H1 (cell line): Measurements from ENCODE around the gene MCM5. TPM values are rescaled to one million over a fixed set of nuclear protein-coding genes. Genes with fewer than 3 reads are reported as not detected.

Experiments
- CTCF ChIA-PET: fragments of 300-600 bp; sonication (Branson Sonifier 250); formaldehyde crosslinking; loops from one replicate; lab custom pipeline; 2021; ENCODE audit not compliant: partially characterized antibody; lab: Charles Lee
- POLR2A ChIA-PET: fragments of 300-600 bp; sonication (Branson Sonifier 250); formaldehyde crosslinking; loops from one replicate; lab custom pipeline; 2021; ENCODE audit warnings: inconsistent platforms; ENCODE audit not compliant: partially characterized antibody; lab: Charles Lee
- DNase-seq, 2 experiments: peaks; one replicate each; pipeline versions ENCODE4 v3.0.0 to v3.0.0-alpha.2; 2010 to 2022; ENCODE audit warnings: low spot score in 2 of 2, low read depth in 1 of 2, mixed read lengths in 1 of 2
- FAIRE-seq: peaks from 2 replicates; lab custom pipeline; 2011; peaks lifted over from hg19 to GRCh38; lab: Jason Lieb, UNC
- H2AFZ ChIP-seq: 2 replicates; pipeline ENCODE4 v1.8.1; 2012; ENCODE audit warnings: low read length, inconsistent platforms
- H2AK5ac ChIP-seq: 2 replicates; pipeline ENCODE4 v1.6.1; 2013; ENCODE audit warnings: low read depth, low read length
- H2BK120ac ChIP-seq: replicated peaks from 2 replicates; pipeline ENCODE3; 2013; ENCODE audit warnings: low read depth, low read length, inconsistent platforms
- H2BK12ac ChIP-seq: 2 replicates; pipeline ENCODE4 v1.6.1; 2013; ENCODE audit warnings: low read depth, low read length
- H2BK15ac ChIP-seq: 2 replicates; pipeline ENCODE4 v1.6.1; 2013; ENCODE audit warnings: low read length
- H2BK20ac ChIP-seq: 2 replicates; pipeline ENCODE4 v1.6.1; 2013; ENCODE audit warnings: low read length
- H2BK5ac ChIP-seq: 2 replicates; pipeline ENCODE4 v1.6.1; 2013; ENCODE audit warnings: low read depth, low read length
- H3K14ac ChIP-seq: 2 replicates; pipeline ENCODE4 v1.6.1; 2013; ENCODE audit warnings: inconsistent platforms; ENCODE audit not compliant: insufficient read length
- H3K18ac ChIP-seq: 2 replicates; pipeline ENCODE4 v1.6.1; 2013; ENCODE audit warnings: low read length; ENCODE audit errors: extremely low read depth
- H3K23ac ChIP-seq: 2 replicates; pipeline ENCODE4 v1.6.1; 2013; ENCODE audit warnings: inconsistent platforms; ENCODE audit not compliant: insufficient read length
- H3K23me2 ChIP-seq: 2 replicates; pipeline ENCODE4 v1.6.1; 2013; ENCODE audit warnings: low read depth, low read length
- H3K27ac ChIP-seq: 2 replicates; pipeline ENCODE4 v1.6.1; 2011; ENCODE audit warnings: low read depth, low read length, inconsistent platforms
- H3K27me3 ChIP-seq, 4 experiments: replicated peaks in 1 of 4; 1 replicate in 1 of 4; 2 replicates in 3 of 4; pipeline versions ENCODE4 v1.6.1 to v1.8.1; 2011 to 2013; ENCODE audit warnings: low read length in 3 of 4, mild to moderate bottlenecking in 3 of 4, inconsistent platforms in 2 of 4, mixed read lengths in 2 of 4, moderate library complexity in 1 of 4; ENCODE audit not compliant: control insufficient read depth in 3 of 4, insufficient read depth in 3 of 4; ENCODE audit errors: extremely low read depth in 1 of 4
- H3K36me3 ChIP-seq, 4 experiments: 2 replicates each; pipeline versions ENCODE4 v1.6.1 to v1.8.1; 2011 to 2013; ENCODE audit warnings: mild to moderate bottlenecking in 4 of 4, low read length in 3 of 4, moderate library complexity in 2 of 4, control low read depth in 1 of 4, inconsistent platforms in 1 of 4; ENCODE audit not compliant: insufficient read depth in 4 of 4, control insufficient read depth in 2 of 4
- H3K4ac ChIP-seq: replicated peaks from 2 replicates; pipeline ENCODE3; 2013; ENCODE audit warnings: low read length, low read depth, mixed read lengths, inconsistent platforms; ENCODE audit not compliant: insufficient read length
- H3K4me1 ChIP-seq, 4 experiments: replicated peaks in 1 of 4; 1 replicate in 1 of 4; 2 replicates in 3 of 4; pipeline versions ENCODE4 v1.6.1 to v1.8.1; 2011 to 2013; ENCODE audit warnings: low read length in 3 of 4, inconsistent platforms in 2 of 4, mixed read lengths in 1 of 4; ENCODE audit not compliant: insufficient read depth in 4 of 4, control insufficient read depth in 3 of 4
- H3K4me2 ChIP-seq, 2 experiments: 2 replicates each; pipeline versions ENCODE4 v1.6.1 to v1.8.1; 2011 to 2013; ENCODE audit warnings: low read depth in 2 of 2, low read length in 2 of 2, control low read depth in 1 of 2, inconsistent platforms in 1 of 2, mild to moderate bottlenecking in 1 of 2; ENCODE audit not compliant: insufficient read depth in 1 of 2
- H3K4me3 ChIP-seq, 4 experiments: fragments of 200-600, 300-600 bp in 1 of 4; sonication (generic), shearing (Covaris generic), sonication (Bioruptor Twin) in 1 of 4; 2 replicates each; pipeline versions ENCODE4 v1.5.1 to v1.8.1; 2011 to 2016; ENCODE audit warnings: low read length in 4 of 4, low read depth in 3 of 4, control low read depth in 2 of 4, inconsistent platforms in 2 of 4, mild to moderate bottlenecking in 2 of 4, mixed read lengths in 1 of 4, moderate library complexity in 1 of 4; ENCODE audit not compliant: insufficient read depth in 2 of 4; ENCODE audit errors: extremely low read depth in 1 of 4
- H3K56ac ChIP-seq: replicated peaks from 2 replicates; pipeline ENCODE3; 2013; ENCODE audit warnings: low read depth, mild to moderate bottlenecking, mixed read lengths, low read length, inconsistent platforms; ENCODE audit not compliant: insufficient read length
- H3K79me1 ChIP-seq: 2 replicates; pipeline ENCODE4 v1.6.1; 2013; ENCODE audit warnings: low read depth, low read length, control low read depth
- H3K79me2 ChIP-seq, 2 experiments: 2 replicates each; pipeline versions ENCODE4 v1.6.1 to v1.8.1; 2012 to 2013; ENCODE audit warnings: low read length in 2 of 2, mild to moderate bottlenecking in 2 of 2, inconsistent platforms in 1 of 2; ENCODE audit not compliant: insufficient read depth in 2 of 2, control insufficient read depth in 1 of 2
- H3K9ac ChIP-seq, 4 experiments: replicated peaks in 1 of 4; 1 replicate in 1 of 4; 2 replicates in 3 of 4; pipeline versions ENCODE4 v1.6.1 to v1.8.1; 2011 to 2013; ENCODE audit warnings: low read depth in 3 of 4, low read length in 3 of 4, control low read depth in 2 of 4, mild to moderate bottlenecking in 2 of 4, moderate library complexity in 2 of 4, inconsistent platforms in 1 of 4; ENCODE audit errors: extremely low read depth in 1 of 4
- H3K9me3 ChIP-seq, 2 experiments: 2 replicates each; pipeline versions ENCODE4 v1.6.1 to v1.8.1; 2012 to 2013; ENCODE audit warnings: mild to moderate bottlenecking in 2 of 2, moderate library complexity in 2 of 2, control low read depth in 1 of 2, inconsistent platforms in 1 of 2, low read depth in 1 of 2, low read length in 1 of 2, mixed read lengths in 1 of 2; ENCODE audit not compliant: insufficient read depth in 2 of 2
- H4K20me1 ChIP-seq, 2 experiments: replicated peaks in 1 of 2; 2 replicates each; pipeline versions ENCODE3 to v1.8.1; 2011 to 2013; ENCODE audit warnings: inconsistent platforms in 2 of 2, low read length in 2 of 2, mild to moderate bottlenecking in 1 of 2; ENCODE audit not compliant: insufficient read depth in 2 of 2, control insufficient read depth in 1 of 2
- H4K5ac ChIP-seq: 2 replicates; pipeline ENCODE4 v1.6.1; 2013; ENCODE audit warnings: low read length, low read depth, mixed read lengths, inconsistent platforms; ENCODE audit not compliant: insufficient read length
- H4K8ac ChIP-seq: 2 replicates; pipeline ENCODE4 v1.8.0; 2013; ENCODE audit warnings: mild to moderate bottlenecking, moderate library complexity, low read length, inconsistent platforms; ENCODE audit not compliant: insufficient read depth; ENCODE audit errors: extremely low read depth
- H4K91ac ChIP-seq: replicated peaks from 2 replicates; pipeline ENCODE3; 2013; ENCODE audit warnings: low read length, mixed read lengths, inconsistent platforms; ENCODE audit not compliant: insufficient read length
- BCL11A ChIP-seq, 2 experiments: IDR thresholded peaks; one replicate each; pipeline ENCODE4 v1.6.1; 2011; ENCODE audit warnings: low read depth in 2 of 2, low read length in 2 of 2, mild to moderate bottlenecking in 2 of 2
- CREB1 ChIP-seq: IDR thresholded peaks from 2 replicates; pipeline ENCODE4 v1.6.1; 2012; ENCODE audit warnings: inconsistent platforms
- CTCF ChIP-seq, 3 experiments: IDR thresholded peaks; 1 replicate in 2 of 3; 2 replicates in 1 of 3; pipeline versions ENCODE4 v1.5.1 to v1.6.1; 2011; ENCODE audit warnings: low read length in 3 of 3, mild to moderate bottlenecking in 3 of 3, inconsistent platforms in 2 of 3, low read depth in 1 of 3, moderate library complexity in 1 of 3; ENCODE audit not compliant: insufficient read depth in 1 of 3; ENCODE audit errors: control extremely low read depth in 1 of 3
- POU5F1 ChIP-seq: IDR thresholded peaks from 2 replicates; pipeline ENCODE4 v1.6.1; 2011; ENCODE audit warnings: low read depth, mild to moderate bottlenecking, low read length, moderate library complexity
- RNF2 ChIP-seq: fragments of 200-900, 300-1000 bp; sonication (generic); IDR thresholded peaks from 2 replicates; pipeline ENCODE4 v1.7.1; 2016; ENCODE audit warnings: borderline replicate concordance, low read depth, mild to moderate bottlenecking, antibody characterized with exemption, low read length; ENCODE audit not compliant: poor library complexity, severe bottlenecking; ENCODE audit errors: missing control alignments
- SAP30 ChIP-seq: fragments of 300-600 bp; sonication (generic); IDR thresholded peaks from 2 replicates; pipeline ENCODE4 v1.7.1; 2012; ENCODE audit warnings: low read length, moderate library complexity, mild to moderate bottlenecking, inconsistent platforms; ENCODE audit not compliant: insufficient read depth, insufficient replicate concordance
- TBP ChIP-seq: IDR thresholded peaks from 2 replicates; pipeline ENCODE4 v1.6.1; 2011; ENCODE audit warnings: low read depth, low read length, improper control_type of control experiment
- TCF12 ChIP-seq: IDR thresholded peaks from 2 replicates; pipeline ENCODE4 v1.6.1; 2011; ENCODE audit warnings: low read depth, mild to moderate bottlenecking, low read length
- WGBS, 2 experiments: shearing (Covaris generic) in 1 of 2; methylation state at CpG; one replicate each; pipeline versions ENCODE4 v1.1.6 to v1.1.7; 2013 to 2015; ENCODE audit warnings: low lambda C conversion rate in 2 of 2, mixed read lengths in 2 of 2, inconsistent platforms in 1 of 2, low coverage in 1 of 2, missing lambda C conversion rate in 1 of 2; ENCODE audit not compliant: insufficient replicate concordance in 2 of 2, insufficient coverage in 1 of 2, insufficient read length in 1 of 2; ENCODE audit errors: extremely low coverage in 1 of 2, missing lambda C conversion rate in 1 of 2; 5-methylcytosine and 5-hydroxymethylcytosine counted together
- polyA plus RNA-seq, 7 experiments: library from polyadenylated mRNA; depleted of rRNA in 3 of 7; stranded (reverse) in 5 of 7; unstranded in 2 of 7; fragments of >200 nt in 5 of 7; fragments of 200-250 nt in 2 of 7; gene quantifications; 1 replicate in 5 of 7; 2 replicates in 1 of 7; 4 replicates in 1 of 7; pipeline versions ENCODE4 v1.2.1 to v1.2.3, GENCODE V29; 2011 to 2013; ENCODE audit warnings: missing spikeins in 2 of 7, mixed read lengths in 2 of 7
- total RNA-seq: library from RNA; stranded (reverse); fragmentation: NEBNext Ultra II Directional; extraction: Animal tissue kit (Norgen Biotek cat#: 25700); gene quantifications from 2 replicates; pipeline ENCODE4 v1.2.1, GENCODE V29; 2021
- TF ChIP-seq, protein P1 (sequence below): IDR thresholded peaks from 2 replicates; pipeline ENCODE4 v1.6.1; 2011; ENCODE audit warnings: low read length, improper control_type of control experiment

The MCM5 gene
- total and polyA plus RNA-seq, 2 of the 8 experiments (the other 6 are each of a cell fraction or from before 2014, with no cell fraction given), result 210 to 305 TPM

DNA sequence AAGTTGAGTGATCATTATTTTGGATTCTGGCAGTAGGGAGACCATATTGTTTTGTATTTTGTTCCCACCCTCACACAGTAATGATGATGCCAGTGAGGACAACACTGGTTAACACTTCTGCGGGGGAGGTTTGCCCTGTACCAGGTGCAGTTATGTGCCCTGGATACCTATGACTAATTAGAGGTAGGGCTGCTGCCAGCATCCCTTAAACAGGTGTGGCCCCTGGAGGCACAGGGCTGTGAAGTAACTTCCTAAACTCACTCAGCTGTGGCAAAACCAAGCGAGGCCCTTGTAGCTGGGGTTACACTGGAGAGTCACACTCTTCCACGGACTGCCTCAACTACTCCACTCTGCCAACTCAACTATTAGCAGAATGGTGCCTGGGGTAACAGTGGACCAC is 64.5 kb downstream of the MCM5 start:
- WGBS, 2 experiments, result 93% methylated on average over 3 of the region's 3 CpGs; no CpG with 5 or more reads in 1 of the 2 experiments

More for the DNA sequence above, 64.5 kb downstream of the MCM5 start:
- no peak overlapping the region for H2AK5ac ChIP-seq
- no peak for DNase-seq
- H2BK120ac ChIP-seq, result no peak overlapping the region
- ChIA-PET POLR2A (interaction anchor here (1.3 to 1.7 kb wide), 3 partner anchors 29 to 61 kb away, joined by 3 to 8 read pairs (median 6); no protein-coding TSS in a partner anchor), CTCF (interaction anchor here (1.6 kb wide), 1 partner anchor 34 kb away, joined by 6 read pairs; no protein-coding TSS in a partner anchor)
- H3K36me3 ChIP-seq, result no peaks in the 10 kb centered on the region
- H3K4ac ChIP-seq, result no peak overlapping the region
- no peaks in the 10 kb centered on the region for H3K79me2 ChIP-seq
- no peak overlapping the region for H4K91ac ChIP-seq
- H3K23ac ChIP-seq, result no peak overlapping the region
- H3K27ac ChIP-seq, result no peak overlapping the region
- no peak overlapping the region for H4K5ac ChIP-seq
- H3K9me3 ChIP-seq, result no peaks in the 10 kb centered on the region
- no peaks in the 10 kb centered on the region for H3K79me1 ChIP-seq
- FAIRE-seq, result no peak
- no peaks in the 10 kb centered on the region for H3K27me3 ChIP-seq
- H2BK20ac ChIP-seq, result no peak overlapping the region
- H3K23me2 ChIP-seq, result peaks cover 7% of the 10 kb centered on the region; the same call in 1 of the 2 replicates
- peaks cover 0 to 7% (median 4%) of the 10 kb centered on the region in 4 experiments; a peak in 3 of 7 replicates for H3K4me1 ChIP-seq
- no peak overlapping the region for H3K14ac ChIP-seq
- H3K4me3 ChIP-seq, result no peak overlapping the region
- H4K8ac ChIP-seq, result no peak overlapping the region
- no peak overlapping the region for H3K9ac ChIP-seq
- H2AFZ ChIP-seq, result no peak overlapping the region
- H3K4me2 ChIP-seq, result no peak overlapping the region
- H2BK5ac ChIP-seq, result no peak overlapping the region
- no peak overlapping the region for H3K56ac ChIP-seq
- TF ChIP-seq CREB1, result no peak
- no peak for TF ChIP-seq TCF12
- TF ChIP-seq RNF2, result no peak
- no peak for TF ChIP-seq POU5F1
- TF ChIP-seq SAP30, result no peak
- TF ChIP-seq TBP, result no peak
- no peak for TF ChIP-seq CTCF (IDR thresholded peaks at IDR 0.05; ENCODE audit: control extremely low read depth in 1 of 3, insufficient read depth in 1 of 3, low read depth in 1 of 3, low read length in 3 of 3)
- no peak for TF ChIP-seq BCL11A (IDR thresholded peaks at IDR 0.05; ENCODE audit: low read depth in 2 of 2, low read length in 2 of 2)
- TF ChIP-seq, protein P1, sequence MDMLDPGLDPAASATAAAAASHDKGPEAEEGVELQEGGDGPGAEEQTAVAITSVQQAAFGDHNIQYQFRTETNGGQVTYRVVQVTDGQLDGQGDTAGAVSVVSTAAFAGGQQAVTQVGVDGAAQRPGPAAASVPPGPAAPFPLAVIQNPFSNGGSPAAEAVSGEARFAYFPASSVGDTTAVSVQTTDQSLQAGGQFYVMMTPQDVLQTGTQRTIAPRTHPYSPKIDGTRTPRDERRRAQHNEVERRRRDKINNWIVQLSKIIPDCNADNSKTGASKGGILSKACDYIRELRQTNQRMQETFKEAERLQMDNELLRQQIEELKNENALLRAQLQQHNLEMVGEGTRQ, result no peak
- TF ChIP-seq, all 59 proteins: peak for 0
- Histone ChIP-seq H2BK15ac (peak overlapping the region; percentile 81; the same call in 1 of the 2 replicates), H4K20me1 (peaks cover 0 to 4% of the 10 kb centered on the region in 2 experiments), H2BK12ac (no peak overlapping the region), H3K18ac (no peak overlapping the region)
